NOMO-1 treated with DMSO at 0.1 percent for 48 hours (cell line): ENCODE measurements around the gene CUX1.
"Not testable (repeated sequence)": the region's sequence is repeated elsewhere in the genome, so short reads cannot be mapped to it uniquely, and the experiment has no call there.

Source experiments
- DNase-seq: peaks from one replicate; lab custom pipeline; 2025; ENCODE audit not compliant: unreplicated experiment; lab: John Stamatoyannopoulos, UW

Gene CUX1

DNA sequence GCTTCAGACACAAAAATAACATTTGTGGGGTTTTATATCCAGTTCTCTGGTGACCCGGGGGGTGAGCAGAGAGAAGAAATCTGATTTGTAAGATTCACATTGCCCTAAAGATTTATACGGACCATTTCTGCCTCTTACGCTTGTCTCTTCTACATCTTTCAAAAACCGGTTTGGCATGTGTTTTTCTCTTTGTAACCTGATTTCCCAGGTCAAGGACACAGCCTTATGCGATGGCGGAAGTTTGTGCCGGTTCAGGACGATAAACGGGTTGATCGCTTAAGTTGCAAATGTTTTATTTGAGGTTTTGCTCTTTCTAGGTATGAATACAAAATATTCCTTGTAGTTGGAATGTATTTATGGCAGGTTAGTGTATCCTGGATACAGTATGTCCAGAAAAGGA, 407.6 kb downstream of the CUX1 start:
- no peak for DNase-seq

- no peak for DNase-seq
Measured at GRCh38 chr7:102227371-102227770, 409.9 kb downstream of the CUX1 start.

GRCh38 chr7:102228935-102229334, 411.5 kb downstream of the CUX1 start:
- DNase-seq = no peak

GRCh38 chr7:102230162-102230561, 412.7 kb downstream of the CUX1 start:
- not testable (repeated sequence) for DNase-seq

- DNase-seq = no peak
Measured at GRCh38 chr7:102230593-102230992, 413.2 kb downstream of the CUX1 start.

DNA sequence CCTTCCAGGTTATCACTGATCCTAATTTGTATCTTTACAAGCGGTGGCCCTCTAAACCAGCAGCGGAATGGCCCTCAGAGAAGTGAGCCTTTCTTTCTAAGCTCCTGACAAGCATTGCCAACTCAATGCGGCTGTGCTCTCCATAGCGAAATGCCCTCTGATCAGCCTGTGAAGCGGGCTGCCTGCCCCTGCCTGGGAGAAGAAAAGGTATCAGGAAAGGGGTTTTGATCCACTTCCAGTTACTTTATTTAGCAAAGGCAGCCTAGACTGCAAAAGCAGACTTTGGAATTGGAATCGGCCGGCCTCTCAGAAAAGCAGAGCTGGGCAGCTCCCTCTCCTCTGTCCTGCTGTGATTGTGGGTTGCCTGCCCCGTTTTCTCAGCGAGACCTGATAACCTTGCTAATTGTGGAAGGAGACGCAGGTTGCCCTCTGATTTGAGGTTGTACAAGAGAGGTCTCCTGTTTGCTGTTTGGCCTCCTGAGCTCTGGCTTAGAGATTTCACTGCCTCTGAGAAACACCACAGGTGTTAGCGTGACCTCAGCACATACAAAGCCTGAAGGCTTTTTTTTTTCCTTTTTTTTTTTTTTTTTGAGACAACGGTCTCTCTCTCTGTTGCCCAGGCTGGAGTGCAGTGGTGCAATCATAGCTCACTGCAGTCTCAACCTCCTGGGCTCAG, 415.3 kb downstream of the CUX1 start:
- no peak for DNase-seq

GRCh38 chr7:102234131-102234530, 416.7 kb downstream of the CUX1 start:
- DNase-seq = no peak

GRCh38 chr7:102234801-102235550, 417.6 kb downstream of the CUX1 start:
- no peak for DNase-seq

GRCh38 chr7:102236102-102236501, 418.7 kb downstream of the CUX1 start:
- DNase-seq = no peak

GRCh38 chr7:102236592-102237287, 419.3 kb downstream of the CUX1 start:
- peak; percentile 71 for DNase-seq

GRCh38 chr7:102239206-102239820, 421.9 kb downstream of the CUX1 start:
- no peak for DNase-seq

DNA sequence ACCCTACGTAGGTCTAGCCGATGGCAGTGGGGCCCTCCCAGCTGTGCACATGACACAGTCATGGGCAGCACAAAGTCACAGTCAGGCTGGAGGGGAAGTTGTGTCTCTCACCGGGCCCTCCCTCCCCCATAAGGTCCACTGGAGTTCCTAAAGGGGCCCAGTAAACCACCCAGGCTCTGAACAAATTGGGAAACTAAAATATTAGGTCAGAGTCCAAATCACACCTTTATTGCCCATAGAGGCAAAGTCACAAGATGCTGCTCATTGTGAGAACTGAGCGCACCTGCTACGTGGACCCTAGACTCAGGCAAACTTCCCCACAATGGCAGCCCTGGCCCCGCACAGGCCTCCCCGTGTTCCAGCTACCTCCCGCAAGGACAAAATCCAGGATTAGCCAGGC, 424.0 kb downstream of the CUX1 start:
- no peak for DNase-seq

DNA sequence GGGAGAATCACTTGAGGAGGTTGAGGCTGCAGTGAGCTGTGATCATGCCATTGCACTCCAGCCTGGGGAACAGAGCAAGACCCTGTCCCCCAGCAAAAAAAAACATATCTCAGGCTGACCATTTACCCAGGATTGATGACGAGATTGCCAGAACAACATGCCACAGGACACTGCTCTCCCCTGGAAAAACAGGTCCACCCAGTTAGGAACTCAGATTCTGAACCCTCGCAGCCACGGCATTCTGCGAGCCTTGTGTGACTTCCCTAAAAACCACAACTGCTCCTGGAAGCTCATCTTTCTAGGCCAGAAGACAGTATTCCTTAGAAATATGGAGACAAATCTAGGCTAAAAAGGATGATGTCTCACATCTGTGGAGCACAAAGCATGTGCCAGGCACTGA, 427.2 kb downstream of the CUX1 start:
- DNase-seq = no peak

DNA sequence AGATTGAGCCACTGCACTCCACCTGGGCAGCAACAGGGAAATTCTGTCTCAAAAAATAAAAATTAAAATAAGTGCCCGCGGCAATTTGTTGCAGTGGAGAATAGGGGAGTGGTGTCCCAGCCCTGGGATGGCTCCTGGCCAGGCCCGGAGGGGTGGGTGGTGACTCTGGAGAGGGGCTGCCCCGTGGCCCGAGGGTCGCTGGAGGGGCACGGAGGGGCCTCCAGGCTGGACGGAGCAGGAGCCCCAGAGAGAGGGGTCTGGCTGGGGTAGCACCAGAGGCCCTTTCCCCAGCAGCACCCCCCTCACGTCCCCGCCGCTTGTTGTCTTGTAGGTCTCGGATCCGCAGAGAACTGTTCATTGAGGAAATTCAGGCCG, 430.6 kb downstream of the CUX1 start:
- DNase-seq = no peak

DNA sequence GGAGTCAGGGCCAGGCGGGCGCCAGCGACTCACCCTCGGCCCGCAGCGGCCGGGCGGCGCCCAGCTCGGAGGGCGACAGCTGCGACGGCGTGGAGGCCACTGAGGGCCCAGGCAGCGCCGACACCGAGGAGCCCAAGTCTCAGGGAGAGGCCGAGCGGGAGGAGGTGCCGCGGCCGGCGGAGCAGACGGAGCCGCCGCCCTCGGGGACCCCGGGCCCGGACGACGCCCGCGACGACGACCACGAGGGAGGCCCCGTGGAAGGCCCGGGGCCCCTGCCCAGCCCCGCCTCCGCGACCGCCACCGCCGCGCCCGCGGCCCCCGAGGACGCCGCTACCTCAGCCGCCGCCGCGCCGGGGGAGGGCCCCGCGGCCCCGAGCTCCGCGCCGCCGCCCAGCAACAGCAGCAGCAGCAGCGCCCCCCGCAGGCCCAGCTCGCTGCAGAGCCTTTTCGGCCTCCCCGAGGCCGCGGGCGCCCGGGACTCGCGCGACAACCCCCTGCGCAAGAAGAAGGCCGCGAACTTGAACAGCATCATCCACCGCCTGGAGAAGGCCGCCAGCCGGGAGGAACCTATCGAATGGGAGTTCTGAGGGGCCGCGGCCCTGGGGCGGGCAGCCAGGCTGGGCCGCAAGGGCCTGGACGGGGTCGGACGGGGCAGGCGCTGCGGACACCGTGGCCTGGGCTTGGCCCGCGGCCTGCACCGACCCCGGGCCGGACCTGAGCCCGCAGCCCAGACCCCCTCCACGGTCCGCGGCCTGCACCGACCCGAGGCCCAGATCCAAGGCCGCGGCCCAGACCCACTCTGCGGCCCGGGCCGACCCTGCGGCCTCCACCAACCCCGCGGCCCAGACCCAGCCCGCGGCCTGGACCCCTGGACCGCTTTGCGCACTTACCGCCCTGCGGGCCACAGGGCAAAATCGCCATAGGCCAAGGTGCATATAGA, 431.3 kb downstream of the CUX1 start:
- DNase-seq = no peak

GRCh38 chr7:102251531-102252365, 434.3 kb downstream of the CUX1 start:
- DNase-seq = no peak

DNA sequence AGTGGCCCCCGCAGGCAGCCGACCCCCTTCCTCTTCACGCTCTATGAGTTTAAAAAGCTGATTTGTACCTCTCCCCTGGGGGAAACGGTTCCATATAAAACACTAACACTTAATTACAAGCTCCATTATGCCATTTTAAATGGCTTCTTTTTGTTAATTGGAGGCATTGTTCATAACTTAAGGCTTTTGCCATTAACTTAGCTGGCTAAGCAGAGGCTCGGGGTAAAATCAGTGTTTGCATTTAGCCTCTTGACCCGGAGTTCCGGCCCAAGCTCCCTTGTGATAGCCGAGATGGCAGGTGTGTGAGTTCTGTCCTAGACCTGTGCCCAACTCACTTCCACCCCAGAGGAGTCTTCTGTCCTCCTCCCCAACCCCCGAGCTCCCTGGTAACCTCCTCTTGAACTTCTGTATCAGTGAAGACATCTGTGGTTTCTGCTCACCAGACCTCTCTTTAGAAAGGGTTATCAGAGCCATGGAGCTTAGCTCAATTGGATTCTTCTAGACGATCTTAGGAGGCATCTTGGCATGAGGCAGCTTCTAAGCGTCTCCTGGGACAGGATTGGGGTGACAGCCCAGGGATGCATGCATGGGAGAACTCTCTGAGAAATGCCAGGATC, 435.0 kb downstream of the CUX1 start:
- no peak for DNase-seq

DNA sequence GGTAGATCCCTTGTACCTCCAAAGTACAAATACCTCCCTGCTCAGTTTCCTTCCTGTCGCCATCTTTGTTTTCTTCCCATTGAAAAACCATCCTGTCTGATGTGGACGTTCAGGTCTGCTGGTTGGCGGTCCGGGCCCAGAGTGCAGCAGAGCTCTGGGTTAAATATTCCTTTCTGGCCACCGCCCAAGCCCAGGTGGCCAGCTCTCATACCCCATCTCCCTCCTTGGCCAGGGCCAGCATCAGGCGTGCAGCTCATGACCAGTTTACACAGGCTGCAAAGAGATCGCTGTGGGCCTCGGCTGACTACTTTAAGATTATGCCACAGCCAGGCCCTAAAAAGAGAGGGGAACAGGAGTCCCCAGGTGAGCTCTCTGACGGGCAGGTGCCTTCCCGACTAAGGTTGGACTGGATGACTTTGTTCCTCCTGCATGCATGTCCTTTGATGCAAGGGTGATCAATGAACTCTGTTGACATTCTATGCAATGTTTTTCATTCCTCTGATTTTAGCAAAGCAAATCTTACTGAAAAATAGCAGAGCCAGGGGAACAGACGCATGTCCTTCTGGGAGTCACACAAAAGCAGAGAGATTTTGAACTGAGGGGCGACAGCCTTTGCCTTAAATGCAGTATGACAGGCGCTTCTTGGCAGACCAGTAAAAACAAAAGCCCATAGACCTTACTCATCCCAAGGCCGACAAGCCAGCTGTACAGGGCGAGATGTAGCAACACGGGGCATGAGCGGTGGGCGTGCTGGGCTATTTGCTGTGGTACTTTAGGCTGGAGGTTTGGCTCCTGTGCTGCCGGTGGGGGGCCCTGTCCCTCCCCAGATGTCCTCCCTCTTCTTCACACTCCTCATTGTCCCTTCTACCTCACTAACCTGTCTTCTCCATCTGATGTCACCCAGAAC, 435.9 kb downstream of the CUX1 start:
- DNase-seq = no peak
